ENCODE measurements around the gene PCF11.

DNA sequence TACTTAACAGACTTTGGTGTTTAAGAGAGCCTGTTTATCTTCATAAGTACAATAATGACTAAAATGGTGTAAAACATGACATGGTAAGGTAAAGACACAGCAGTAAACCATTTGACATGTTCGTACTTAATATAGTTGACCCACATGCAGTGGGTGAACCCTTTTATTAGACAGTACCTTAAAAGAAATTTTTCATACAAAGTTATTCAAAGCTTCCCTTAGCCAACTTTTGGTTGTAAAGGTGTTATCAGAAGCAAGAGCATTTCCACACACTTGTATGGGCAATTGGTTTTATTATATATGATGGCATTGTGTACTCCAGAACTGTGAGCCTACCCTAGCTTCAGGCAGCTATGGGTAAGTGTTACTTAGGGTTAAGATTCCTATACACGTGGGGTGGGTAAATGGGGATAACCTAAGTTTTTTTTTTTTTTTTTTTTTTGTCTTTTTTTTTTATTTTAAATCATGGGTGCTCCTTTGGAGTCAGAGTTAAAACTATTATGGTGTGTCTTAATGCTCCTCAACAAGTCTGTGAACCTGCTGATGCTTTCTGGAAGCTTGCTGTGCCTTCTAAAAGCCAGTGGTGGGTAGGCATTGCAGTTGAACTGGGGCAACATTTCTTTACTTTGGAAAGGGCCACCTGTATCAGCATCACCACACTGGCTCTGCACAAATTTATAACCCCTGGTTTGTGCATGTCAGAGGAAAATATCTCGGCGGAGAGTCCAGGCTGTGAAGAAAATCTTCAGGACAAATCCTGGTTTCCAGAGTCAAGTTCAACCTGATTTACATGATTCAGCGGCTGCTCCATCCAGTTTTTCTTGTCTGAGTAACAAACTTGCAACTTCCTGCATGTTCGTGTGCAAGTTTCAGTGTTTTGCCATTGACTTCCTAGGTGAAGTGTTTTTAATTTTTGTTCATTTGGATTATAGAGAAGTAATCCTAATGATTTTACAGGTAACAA is 3.3 kb downstream of the PCF11 start:
- TF ChIP-seq EZH2 (IDR thresholded peaks at IDR 0.05; ENCODE audit: insufficient read depth, low read length), result no peak
- TF ChIP-seq, protein P1, sequence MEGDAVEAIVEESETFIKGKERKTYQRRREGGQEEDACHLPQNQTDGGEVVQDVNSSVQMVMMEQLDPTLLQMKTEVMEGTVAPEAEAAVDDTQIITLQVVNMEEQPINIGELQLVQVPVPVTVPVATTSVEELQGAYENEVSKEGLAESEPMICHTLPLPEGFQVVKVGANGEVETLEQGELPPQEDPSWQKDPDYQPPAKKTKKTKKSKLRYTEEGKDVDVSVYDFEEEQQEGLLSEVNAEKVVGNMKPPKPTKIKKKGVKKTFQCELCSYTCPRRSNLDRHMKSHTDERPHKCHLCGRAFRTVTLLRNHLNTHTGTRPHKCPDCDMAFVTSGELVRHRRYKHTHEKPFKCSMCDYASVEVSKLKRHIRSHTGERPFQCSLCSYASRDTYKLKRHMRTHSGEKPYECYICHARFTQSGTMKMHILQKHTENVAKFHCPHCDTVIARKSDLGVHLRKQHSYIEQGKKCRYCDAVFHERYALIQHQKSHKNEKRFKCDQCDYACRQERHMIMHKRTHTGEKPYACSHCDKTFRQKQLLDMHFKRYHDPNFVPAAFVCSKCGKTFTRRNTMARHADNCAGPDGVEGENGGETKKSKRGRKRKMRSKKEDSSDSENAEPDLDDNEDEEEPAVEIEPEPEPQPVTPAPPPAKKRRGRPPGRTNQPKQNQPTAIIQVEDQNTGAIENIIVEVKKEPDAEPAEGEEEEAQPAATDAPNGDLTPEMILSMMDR (IDR thresholded peaks at IDR 0.05; ENCODE audit: insufficient read depth, low read depth, low read length), result no peak

All from astrocyte (in vitro differentiated cells and primary cell).